ENCODE data around the gene FBXL22.

Gene FBXL22

GRCh38 chr15:63572749-63573464 is 24.3 kb upstream of the FBXL22 start:
- CTCF ChIA-PET = interaction anchor here (1.0 to 1.4 kb wide), 3 partner anchors 11 to 83 kb away, joined by 3 to 4 read pairs (median 4); no protein-coding TSS in a partner anchor

GRCh38 chr15:63573533-63573932 is 23.7 kb upstream of the FBXL22 start:
- no peak overlapping the region for H3K4me3 ChIP-seq (ENCODE audit: low read depth, low read length)
- TF ChIP-seq CTCF (IDR thresholded peaks at IDR 0.05; ENCODE audit: insufficient read depth, low read length, missing control alignments) = no peak
- ChIA-PET POLR2A (no interaction called here), CTCF (interaction anchor here (1.0 to 1.2 kb wide), 2 partner anchors 12 to 84 kb away, joined by 4 read pairs; no protein-coding TSS in a partner anchor)
- no peak for DNase-seq (ENCODE audit: low read depth, low spot score)

More at GRCh38 chr15:63572749-63573464, 24.3 kb upstream of the FBXL22 start:
- TF ChIP-seq CTCF (IDR thresholded peaks at IDR 0.05; ENCODE audit: insufficient read depth, low read length, missing control alignments) = no peak
- POLR2A ChIA-PET = no interaction called here
- DNase-seq (ENCODE audit: low read depth, low spot score) = no peak
- H3K4me3 ChIP-seq (ENCODE audit: low read depth, low read length) = no peak overlapping the region

GRCh38 chr15:63575312-63575711 is 21.9 kb upstream of the FBXL22 start:
- ChIA-PET POLR2A (interaction anchor here (0.8 kb wide), 1 partner anchor 71 kb away, joined by 3 read pairs; the partner anchor contains the start of gene USP3), CTCF (interaction anchor here (1.2 kb wide), 1 partner anchor 108 kb away, joined by 3 read pairs; no protein-coding TSS in a partner anchor)
- DNase-seq (ENCODE audit: low read depth, low spot score) = no peak
- no peak for TF ChIP-seq CTCF (IDR thresholded peaks at IDR 0.05; ENCODE audit: insufficient read depth, low read length, missing control alignments)
- H3K4me3 ChIP-seq (ENCODE audit: low read depth, low read length) = no peak overlapping the region

GRCh38 chr15:63576441-63576840 is 20.7 kb upstream of the FBXL22 start:
- no peak overlapping the region for H3K4me3 ChIP-seq (ENCODE audit: low read depth, low read length)
- ChIA-PET CTCF (interaction anchor here (0.8 to 1.2 kb wide), 3 partner anchors 10 to 110 kb away, joined by 3 read pairs; no protein-coding TSS in a partner anchor), POLR2A (no interaction called here)
- no peak for DNase-seq (ENCODE audit: low read depth, low spot score)
- TF ChIP-seq CTCF (IDR thresholded peaks at IDR 0.05; ENCODE audit: insufficient read depth, low read length, missing control alignments) = no peak

GRCh38 chr15:63582179-63582578 is 15.0 kb upstream of the FBXL22 start:
- H3K4me3 ChIP-seq (ENCODE audit: low read depth, low read length) = no peak overlapping the region
- TF ChIP-seq CTCF (IDR thresholded peaks at IDR 0.05; ENCODE audit: insufficient read depth, low read length, missing control alignments) = no peak
- DNase-seq (ENCODE audit: low read depth, low spot score) = no peak
- CTCF ChIA-PET = no interaction called here
- POLR2A ChIA-PET = interaction anchor here (1.0 kb wide), 1 partner anchor 18 kb away, joined by 3 read pairs; no protein-coding TSS in a partner anchor

- DNase-seq (ENCODE audit: low read depth, low spot score) = peak; percentile 56
- no peak overlapping the region for H3K4me3 ChIP-seq (ENCODE audit: low read depth, low read length)
- ChIA-PET POLR2A (interaction anchor here (0.6 to 1.0 kb wide), 2 partner anchors 18 to 218 kb away, joined by 3 to 4 read pairs; no protein-coding TSS in a partner anchor), CTCF (interaction anchor here (0.9 to 1.0 kb wide), 2 partner anchors 17 to 117 kb away, joined by 3 to 4 read pairs; no protein-coding TSS in a partner anchor)
- TF ChIP-seq CTCF (IDR thresholded peaks at IDR 0.05; ENCODE audit: insufficient read depth, low read length, missing control alignments) = no peak
These were observed 14.3 kb upstream of the FBXL22 start for GRCh38 chr15:63582718-63583426.

Measured in AG04449 (cell line).